ENCODE results near the gene LPAR3. TPM values are rescaled to one million over a fixed set of nuclear protein-coding genes. Genes with fewer than 3 reads are reported as not detected.

The LPAR3 gene
- total RNA-seq, 1 donor = 0.84 TPM

DNA sequence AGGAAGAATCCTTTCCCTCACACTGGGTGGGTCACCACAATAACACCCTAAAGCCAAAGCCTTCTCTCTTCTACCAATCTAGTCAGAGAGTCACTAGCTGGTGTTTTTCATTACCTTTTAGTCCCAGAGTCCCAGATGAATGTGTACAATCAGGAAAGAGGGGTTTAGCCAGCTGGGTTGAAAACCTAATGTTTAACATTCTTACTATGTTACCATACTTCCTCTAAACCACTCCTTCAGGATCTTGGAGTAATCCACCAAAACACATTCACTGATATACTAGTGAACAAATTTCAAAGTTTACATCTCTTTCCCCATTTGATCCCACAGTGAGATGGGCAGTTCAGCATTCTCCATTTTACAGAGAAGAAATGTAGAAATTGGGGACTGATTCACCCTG is 9.7 kb downstream of the LPAR3 start:
- H3K4me3 ChIP-seq (ENCODE audit: low read length) = no peak overlapping the region

GRCh38 chr1:84877592-84877991 is 15.4 kb downstream of the LPAR3 start:
- no peaks in the 10 kb centered on the region for H3K9me3 ChIP-seq (ENCODE audit: low read depth, low read length)
- no peaks in the 10 kb centered on the region for H3K4me1 ChIP-seq (ENCODE audit: insufficient read depth, low read length)
- peaks cover 3% of the 10 kb centered on the region for H3K27me3 ChIP-seq (ENCODE audit: insufficient read depth, low read length)
- H3K4me3 ChIP-seq (ENCODE audit: low read length) = no peak overlapping the region

More for the DNA sequence above, 9.7 kb downstream of the LPAR3 start:
- H3K9me3 ChIP-seq (ENCODE audit: low read depth, low read length) = no peaks in the 10 kb centered on the region
- no peaks in the 10 kb centered on the region for H3K4me1 ChIP-seq (ENCODE audit: insufficient read depth, low read length)
- peaks cover 3% of the 10 kb centered on the region for H3K27me3 ChIP-seq (ENCODE audit: insufficient read depth, low read length)

- no peaks in the 10 kb centered on the region for H3K4me1 ChIP-seq (ENCODE audit: insufficient read depth, low read length)
- H3K9me3 ChIP-seq (ENCODE audit: low read depth, low read length) = no peaks in the 10 kb centered on the region
- H3K4me3 ChIP-seq (ENCODE audit: low read length) = no peak overlapping the region
- peaks cover 7% of the 10 kb centered on the region for H3K27me3 ChIP-seq (ENCODE audit: insufficient read depth, low read length)
These were observed 16.7 kb downstream of the LPAR3 start for GRCh38 chr1:84876353-84876752.

DNA sequence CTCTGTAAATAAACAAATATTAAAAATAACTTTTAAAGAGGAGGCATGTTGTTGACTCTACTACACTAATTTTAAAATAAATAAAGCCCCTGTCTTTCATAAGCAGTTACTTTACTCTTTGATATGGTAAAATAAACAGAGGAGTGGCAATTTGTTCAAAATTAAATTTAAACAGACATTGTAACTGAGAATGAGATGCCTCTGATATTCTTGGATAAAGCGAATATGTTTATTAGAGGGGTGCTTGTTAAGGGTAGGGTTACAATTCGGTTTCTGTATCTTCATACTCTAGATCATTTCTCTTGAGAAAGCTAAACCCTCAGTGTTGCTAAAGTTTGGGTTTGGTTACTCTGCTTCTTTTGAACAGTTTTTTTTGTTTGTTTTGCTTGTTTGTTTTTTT is 19.6 kb downstream of the LPAR3 start:
- Histone ChIP-seq H3K27me3 (ENCODE audit: insufficient read depth, low read length) (peaks cover 9% of the 10 kb centered on the region), H3K4me3 (ENCODE audit: low read length) (no peak overlapping the region), H3K9me3 (ENCODE audit: low read depth, low read length) (no peaks in the 10 kb centered on the region), H3K4me1 (ENCODE audit: insufficient read depth, low read length) (no peaks in the 10 kb centered on the region)

GRCh38 chr1:84872696-84873355 is 20.2 kb downstream of the LPAR3 start:
- no peaks in the 10 kb centered on the region for H3K4me1 ChIP-seq (ENCODE audit: insufficient read depth, low read length)

DNA sequence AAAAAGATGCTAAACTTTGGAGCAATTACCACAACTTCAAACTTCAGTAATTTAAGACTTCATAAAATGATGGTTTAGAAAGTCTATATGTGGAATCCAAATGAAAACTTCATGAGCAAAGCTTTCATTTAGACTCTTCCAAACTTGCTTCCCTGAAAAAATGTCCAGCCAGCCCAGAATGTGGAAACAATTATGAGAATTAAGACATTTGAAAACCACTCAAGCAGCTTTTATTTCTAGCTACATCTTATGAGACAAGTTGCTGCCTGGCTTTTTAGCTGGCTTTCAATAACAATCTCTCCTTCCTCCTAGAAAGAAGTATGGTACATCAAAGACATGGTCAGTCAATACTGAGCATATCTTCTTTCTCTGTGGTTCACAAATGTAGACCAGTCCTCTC is 21.8 kb downstream of the LPAR3 start:
- no peaks in the 10 kb centered on the region for H3K9me3 ChIP-seq (ENCODE audit: low read depth, low read length)
- H3K4me3 ChIP-seq (ENCODE audit: low read length) = no peak overlapping the region
- H3K27me3 ChIP-seq (ENCODE audit: insufficient read depth, low read length) = peaks cover 7% of the 10 kb centered on the region
- no peaks in the 10 kb centered on the region for H3K4me1 ChIP-seq (ENCODE audit: insufficient read depth, low read length)

More at GRCh38 chr1:84872696-84873355, 20.2 kb downstream of the LPAR3 start:
- Histone ChIP-seq H3K4me3 (ENCODE audit: low read length) (no peak overlapping the region), H3K9me3 (ENCODE audit: low read depth, low read length) (no peaks in the 10 kb centered on the region), H3K27me3 (ENCODE audit: insufficient read depth, low read length) (peaks cover 9% of the 10 kb centered on the region)

GRCh38 chr1:84870591-84870990 is 22.4 kb downstream of the LPAR3 start:
- Histone ChIP-seq H3K27me3 (ENCODE audit: insufficient read depth, low read length) (peaks cover 7% of the 10 kb centered on the region), H3K4me1 (ENCODE audit: insufficient read depth, low read length) (no peaks in the 10 kb centered on the region), H3K9me3 (ENCODE audit: low read depth, low read length) (no peaks in the 10 kb centered on the region), H3K4me3 (ENCODE audit: low read length) (no peak overlapping the region)

DNA sequence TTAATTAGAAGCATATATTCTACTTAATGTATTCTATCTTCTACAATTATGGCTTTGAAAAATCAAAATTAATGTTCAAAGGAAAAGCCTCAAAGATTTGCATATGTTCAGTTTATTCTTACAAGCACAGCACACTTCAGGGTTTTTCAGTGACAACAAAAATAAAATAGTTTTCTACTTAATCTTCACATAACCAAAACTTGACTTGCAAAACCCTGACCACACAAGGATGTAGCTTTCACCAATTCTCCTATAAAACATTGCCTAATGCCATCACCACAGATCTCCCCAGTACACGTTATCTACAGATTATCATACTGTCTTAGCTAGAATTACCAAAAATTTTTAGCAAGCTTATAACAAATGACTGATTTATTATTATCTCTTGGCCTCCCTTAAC is 23.3 kb downstream of the LPAR3 start:
- H3K4me1 ChIP-seq (ENCODE audit: insufficient read depth, low read length) = no peaks in the 10 kb centered on the region
- peaks cover 7% of the 10 kb centered on the region for H3K27me3 ChIP-seq (ENCODE audit: insufficient read depth, low read length)
- H3K9me3 ChIP-seq (ENCODE audit: low read depth, low read length) = no peaks in the 10 kb centered on the region
- no peak overlapping the region for H3K4me3 ChIP-seq (ENCODE audit: low read length)

DNA sequence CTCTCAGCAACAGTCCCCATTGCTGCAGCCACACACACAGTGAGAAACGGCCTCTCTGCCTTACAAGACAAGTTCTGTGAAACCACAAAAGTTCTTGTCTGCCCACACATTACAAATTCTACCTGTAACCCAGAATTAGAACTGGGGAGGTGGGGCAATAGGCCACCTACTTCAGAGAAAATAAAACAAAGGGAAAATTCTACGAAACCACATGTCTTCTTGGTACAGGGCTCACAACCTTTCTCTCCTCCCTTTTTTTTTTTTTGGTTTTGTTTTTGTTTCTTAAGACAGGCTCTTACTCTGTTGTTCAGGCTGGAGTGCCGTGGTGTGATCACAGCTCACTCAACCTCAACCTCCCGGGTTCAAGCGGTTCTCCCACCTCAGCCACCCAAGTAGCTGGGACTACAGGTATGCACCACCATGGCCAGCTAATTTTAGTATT is 30.2 kb downstream of the LPAR3 start:
- no peaks in the 10 kb centered on the region for H3K9me3 ChIP-seq (ENCODE audit: low read depth, low read length)
- H3K27me3 ChIP-seq (ENCODE audit: insufficient read depth, low read length) = no peaks in the 10 kb centered on the region
- H3K4me3 ChIP-seq (ENCODE audit: low read length) = peak overlapping the region; percentile 4
- H3K4me1 ChIP-seq (ENCODE audit: insufficient read depth, low read length) = peaks cover 16% of the 10 kb centered on the region

DNA sequence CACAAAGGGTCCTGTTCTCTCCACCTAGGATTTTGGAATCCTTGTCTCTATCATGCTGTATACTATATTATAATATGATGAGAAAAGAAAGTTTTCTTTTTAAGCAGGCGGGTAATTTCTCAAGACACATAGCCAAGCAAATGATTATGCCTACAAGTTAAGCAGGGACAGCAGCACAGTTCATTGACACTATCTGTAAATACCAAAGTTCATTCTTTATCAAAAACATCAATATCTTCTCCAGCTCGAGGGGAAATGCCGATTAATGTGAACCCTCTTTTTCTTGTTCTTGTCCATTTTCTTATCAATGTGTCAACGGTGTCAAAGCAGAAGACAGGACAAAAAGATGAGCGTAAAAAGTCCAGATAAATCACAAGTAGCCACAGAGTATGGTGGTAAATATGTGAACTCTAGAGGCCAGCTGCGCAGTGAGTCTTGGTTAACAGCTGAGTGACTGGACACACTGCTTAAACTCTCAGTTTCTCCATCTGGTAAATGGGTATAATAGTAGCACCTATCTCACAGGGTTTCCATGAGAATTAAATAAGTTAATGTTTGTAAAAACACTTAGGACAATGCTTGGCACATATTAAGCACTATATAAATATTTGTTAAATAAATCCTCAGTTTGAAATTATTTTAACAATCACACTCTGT is 30.9 kb downstream of the LPAR3 start:
- Histone ChIP-seq H3K4me3 (ENCODE audit: low read length) (no peak overlapping the region), H3K9me3 (ENCODE audit: low read depth, low read length) (no peaks in the 10 kb centered on the region), H3K27me3 (ENCODE audit: insufficient read depth, low read length) (no peaks in the 10 kb centered on the region), H3K4me1 (ENCODE audit: insufficient read depth, low read length) (peaks cover 16% of the 10 kb centered on the region)

DNA sequence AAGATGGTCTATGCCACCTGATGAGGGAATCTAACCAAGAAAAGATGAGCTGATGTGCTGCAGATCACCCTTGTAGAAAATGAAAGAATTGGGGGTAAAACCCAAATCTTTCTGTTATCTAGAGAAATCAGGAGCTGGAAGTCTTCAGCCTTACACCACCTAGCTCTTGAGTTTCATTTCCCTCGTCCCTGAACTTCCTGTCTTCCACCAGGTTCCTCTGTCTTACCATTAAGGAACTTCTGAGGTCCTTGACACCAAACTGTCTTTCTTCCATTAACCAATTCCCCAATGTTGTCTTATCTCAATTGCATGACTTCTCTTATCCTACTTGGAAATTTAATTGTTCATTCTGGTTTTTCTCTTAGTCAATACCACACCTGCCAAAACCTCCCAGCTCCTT is 31.5 kb downstream of the LPAR3 start:
- H3K4me3 ChIP-seq (ENCODE audit: low read length) = no peak overlapping the region
- no peaks in the 10 kb centered on the region for H3K9me3 ChIP-seq (ENCODE audit: low read depth, low read length)
- H3K4me1 ChIP-seq (ENCODE audit: insufficient read depth, low read length) = peaks cover 16% of the 10 kb centered on the region
- H3K27me3 ChIP-seq (ENCODE audit: insufficient read depth, low read length) = no peaks in the 10 kb centered on the region

- no peaks in the 10 kb centered on the region for H3K27me3 ChIP-seq (ENCODE audit: insufficient read depth, low read length)
- no peak overlapping the region for H3K4me3 ChIP-seq (ENCODE audit: low read length)
- no peaks in the 10 kb centered on the region for H3K9me3 ChIP-seq (ENCODE audit: low read depth, low read length)
- peaks cover 20% of the 10 kb centered on the region for H3K4me1 ChIP-seq (ENCODE audit: insufficient read depth, low read length)
These were observed 33.1 kb downstream of the LPAR3 start for GRCh38 chr1:84859866-84860265.

DNA sequence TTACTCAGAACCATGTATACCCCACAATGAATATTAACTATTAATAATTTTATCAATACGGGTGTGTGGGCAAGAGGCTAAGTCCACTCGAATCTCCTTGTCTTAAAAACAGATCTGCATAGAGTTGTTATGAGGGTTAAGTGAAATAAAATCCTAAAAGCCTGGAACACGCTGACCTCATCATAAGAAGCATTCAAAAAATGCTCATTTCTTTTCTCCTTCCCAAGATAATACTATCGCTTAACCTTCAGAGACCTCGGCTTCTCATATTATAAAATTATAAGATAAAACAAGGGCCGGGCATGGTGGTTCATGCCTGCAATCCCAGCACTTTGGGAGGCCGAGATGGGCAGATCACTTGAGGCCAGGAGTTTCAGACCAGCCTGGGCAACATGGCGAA is 35.1 kb downstream of the LPAR3 start:
- no peaks in the 10 kb centered on the region for H3K9me3 ChIP-seq (ENCODE audit: low read depth, low read length)
- no peaks in the 10 kb centered on the region for H3K27me3 ChIP-seq (ENCODE audit: insufficient read depth, low read length)
- no peak overlapping the region for H3K4me3 ChIP-seq (ENCODE audit: low read length)
- peaks cover 29% of the 10 kb centered on the region for H3K4me1 ChIP-seq (ENCODE audit: insufficient read depth, low read length)

GRCh38 chr1:84856726-84857270 is 36.2 kb downstream of the LPAR3 start:
- H3K9me3 ChIP-seq (ENCODE audit: low read depth, low read length) = no peaks in the 10 kb centered on the region
- no peaks in the 10 kb centered on the region for H3K27me3 ChIP-seq (ENCODE audit: insufficient read depth, low read length)
- peaks cover 28% of the 10 kb centered on the region for H3K4me1 ChIP-seq (ENCODE audit: insufficient read depth, low read length)
- H3K4me3 ChIP-seq (ENCODE audit: low read length) = no peak overlapping the region

DNA sequence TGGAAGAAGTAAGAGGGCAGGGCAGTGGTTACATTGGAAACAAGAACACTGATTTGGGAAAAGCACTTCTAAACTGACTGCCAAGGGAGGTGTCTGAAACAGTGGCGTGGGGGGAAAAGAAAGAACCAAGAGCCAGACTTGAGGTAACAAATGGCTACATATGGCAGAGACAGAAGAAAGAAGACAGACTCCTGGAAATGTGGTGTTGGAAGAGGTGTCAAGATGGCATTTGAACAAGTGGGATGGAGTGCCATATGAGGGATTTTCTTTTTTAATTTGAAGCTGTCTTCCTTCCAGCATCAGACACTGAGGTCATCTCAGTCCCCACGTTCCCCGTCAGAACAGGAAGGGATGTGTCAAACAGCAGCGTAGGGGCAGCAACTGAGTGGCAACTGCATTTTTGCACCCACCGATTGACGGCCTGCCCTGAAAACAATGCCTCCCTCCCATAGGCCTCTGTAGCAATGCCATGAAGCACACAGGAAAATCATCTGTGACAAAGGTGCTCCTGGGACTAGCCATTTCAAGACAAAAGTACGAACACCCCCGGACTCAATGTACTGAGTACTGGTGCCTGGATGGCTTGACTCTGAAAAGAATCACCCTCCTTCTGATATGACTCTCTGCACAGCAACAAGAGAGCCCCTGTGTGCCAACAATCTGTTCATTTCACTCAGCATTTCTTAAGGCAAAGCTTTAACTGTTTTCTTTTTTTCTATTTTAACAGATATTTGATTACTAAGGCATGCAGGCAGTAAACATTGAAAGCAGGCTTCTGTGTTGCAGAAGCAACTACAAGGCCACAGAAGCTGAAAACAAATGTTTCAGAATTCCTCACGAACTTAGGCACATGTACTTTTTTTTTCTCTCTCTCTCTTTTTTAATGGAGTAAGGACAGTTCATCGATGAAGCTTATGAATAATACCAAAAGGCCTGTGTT is 37.0 kb downstream of the LPAR3 start:
- Histone ChIP-seq H3K4me1 (ENCODE audit: insufficient read depth, low read length) (peaks cover 20% of the 10 kb centered on the region), H3K27me3 (ENCODE audit: insufficient read depth, low read length) (no peaks in the 10 kb centered on the region), H3K9me3 (ENCODE audit: low read depth, low read length) (no peaks in the 10 kb centered on the region), H3K4me3 (ENCODE audit: low read length) (no peak overlapping the region)
